ENCODE measurements around the gene WDR73. TPM values are rescaled to one million over a fixed set of nuclear protein-coding genes. Genes with fewer than 3 reads are reported as not detected.
"Not testable (repeated sequence)": the region's sequence is repeated elsewhere in the genome, so short reads cannot be mapped to it uniquely, and the experiment has no call there.

The WDR73 gene
- total and polyA plus RNA-seq, 2 donors (not counting 3 experiments of a cell fraction or from before 2014, with no cell fraction given) = 29.0 to 29.1 TPM

GRCh38 chr15:84643838-84644237 is 10.2 kb downstream of the WDR73 start:
- no peaks in the 10 kb centered on the region for H3K4me1 ChIP-seq (ENCODE audit: control insufficient read depth, extremely low read depth, insufficient read depth, low read length)
- FAIRE-seq (no peak), DNase-seq (ENCODE audit: low read depth, low spot score) (no peak)
- peaks cover 2% of the 10 kb centered on the region for H3K79me2 ChIP-seq (ENCODE audit: control insufficient read depth, insufficient read depth, low read length)
- H3K27ac ChIP-seq (ENCODE audit: insufficient read depth, low read depth, low read length) = no peak overlapping the region
- no peak overlapping the region for H3K9ac ChIP-seq (replicated peaks; ENCODE audit: extremely low read depth, insufficient read depth, low read length)
- no TSS peak for BruUV-seq (replicated peaks)
- H3K9me1 ChIP-seq (replicated peaks; ENCODE audit: control insufficient read depth, extremely low read depth, insufficient read depth, low read length) = no peaks in the 10 kb centered on the region
- TF ChIP-seq GATA2 (IDR thresholded peaks at IDR 0.05; ENCODE audit: insufficient read depth, insufficient read length, low read depth, low read length) (no peak), POLR2A (IDR thresholded peaks at IDR 0.05; ENCODE audit: low read depth, low read length) (no peak), JUN (IDR thresholded peaks at IDR 0.05; ENCODE audit: borderline replicate concordance, insufficient read depth, insufficient read length, low read depth) (no peak), EZH2 (IDR thresholded peaks at IDR 0.05; ENCODE audit: borderline replicate concordance, low read depth, low read length, severe bottlenecking) (no peak), CTCF (IDR thresholded peaks at IDR 0.05; ENCODE audit: extremely low read depth in 1 of 2, insufficient read depth in 1 of 2, low read depth in 1 of 2, low read length in 2 of 2) (no peak), POLR2AphosphoS5 (IDR thresholded peaks at IDR 0.05; ENCODE audit: insufficient read depth, low read depth, low read length) (no peak), MYC (IDR thresholded peaks at IDR 0.05; ENCODE audit: low read depth, low read length) (no peak), FOS (IDR thresholded peaks at IDR 0.05; ENCODE audit: borderline replicate concordance, insufficient read depth, low read length) (no peak)
- TF ChIP-seq, protein P1, sequence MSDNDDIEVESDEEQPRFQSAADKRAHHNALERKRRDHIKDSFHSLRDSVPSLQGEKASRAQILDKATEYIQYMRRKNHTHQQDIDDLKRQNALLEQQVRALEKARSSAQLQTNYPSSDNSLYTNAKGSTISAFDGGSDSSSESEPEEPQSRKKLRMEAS (IDR thresholded peaks at IDR 0.05; ENCODE audit: insufficient read depth, insufficient read length) = no peak
- no peaks in the 10 kb centered on the region for H4K20me1 ChIP-seq (replicated peaks; ENCODE audit: control insufficient read depth, extremely low read depth, insufficient read depth, low read length)
- no peak overlapping the region for H3K4me2 ChIP-seq (ENCODE audit: insufficient read depth, low read length)
- ChIA-PET POLR2A (no interaction called here), CTCF (interaction anchor here (0.6 to 1.5 kb wide), 2 partner anchors 10 to 116 kb away, joined by 3 to 5 read pairs; partner anchors contain the start of gene WDR73)
- no peaks in the 10 kb centered on the region for H3K9me3 ChIP-seq (replicated peaks; ENCODE audit: control insufficient read depth, insufficient read depth, low read length)
- H3K36me3 ChIP-seq (ENCODE audit: control insufficient read depth in 2 of 2, extremely low read depth in 1 of 2, insufficient read depth in 2 of 2, low read length in 2 of 2) = peaks cover 20 to 46% of the 10 kb centered on the region in 2 experiments
- no peaks in the 10 kb centered on the region for H3K27me3 ChIP-seq (ENCODE audit: control insufficient read depth in 2 of 2, insufficient read depth in 2 of 2, low read length in 2 of 2)
- H3K4me3 ChIP-seq (replicated peaks in 1 of 3; ENCODE audit: insufficient read depth in 1 of 3, low read depth in 1 of 3, low read length in 3 of 3) = no peak overlapping the region
- intact Hi-C loops (cut with micrococcal nuclease) (no loop called here), dilution Hi-C loops (cut with MboI; ENCODE audit: extremely low pct_ligation_motif_present, low sequenced_read_pairs) (no loop called here)
- no peak overlapping the region for H2AFZ ChIP-seq (ENCODE audit: low read depth, low read length)

GRCh38 chr15:84642640-84643039 is 11.4 kb downstream of the WDR73 start:
- H3K9ac ChIP-seq (replicated peaks; ENCODE audit: extremely low read depth, insufficient read depth, low read length); H3K27me3 ChIP-seq (ENCODE audit: control insufficient read depth in 2 of 2, insufficient read depth in 2 of 2, low read length in 2 of 2); H3K4me2 ChIP-seq (ENCODE audit: insufficient read depth, low read length); H3K9me3 ChIP-seq (replicated peaks; ENCODE audit: control insufficient read depth, insufficient read depth, low read length); H3K79me2 ChIP-seq (ENCODE audit: control insufficient read depth, insufficient read depth, low read length); FAIRE-seq; H3K27ac ChIP-seq (ENCODE audit: insufficient read depth, low read depth, low read length); H3K9me1 ChIP-seq (replicated peaks; ENCODE audit: control insufficient read depth, extremely low read depth, insufficient read depth, low read length); dilution Hi-C loops (cut with MboI; ENCODE audit: extremely low pct_ligation_motif_present, low sequenced_read_pairs); BruUV-seq (replicated peaks); H3K4me3 ChIP-seq (replicated peaks in 1 of 3; ENCODE audit: insufficient read depth in 1 of 3, low read depth in 1 of 3, low read length in 3 of 3); POLR2A ChIA-PET; H4K20me1 ChIP-seq (replicated peaks; ENCODE audit: control insufficient read depth, extremely low read depth, insufficient read depth, low read length); intact Hi-C loops (cut with micrococcal nuclease); DNase-seq (ENCODE audit: low read depth, low spot score); H2AFZ ChIP-seq (ENCODE audit: low read depth, low read length); H3K4me1 ChIP-seq (ENCODE audit: control insufficient read depth, extremely low read depth, insufficient read depth, low read length): not testable (repeated sequence)
- H3K36me3 ChIP-seq (ENCODE audit: control insufficient read depth in 2 of 2, extremely low read depth in 1 of 2, insufficient read depth in 2 of 2, low read length in 2 of 2) = peaks cover 8 to 38% of the 10 kb centered on the region in 2 experiments
- CTCF ChIA-PET = interaction anchor here (1.0 to 1.2 kb wide), 3 partner anchors 12 to 285 kb away, joined by 3 to 4 read pairs (median 3); partner anchors contain the start of gene WDR73

GRCh38 chr15:84641871-84642270 is 12.2 kb downstream of the WDR73 start:
- H3K36me3 ChIP-seq (ENCODE audit: control insufficient read depth in 2 of 2, extremely low read depth in 1 of 2, insufficient read depth in 2 of 2, low read length in 2 of 2) = peaks cover 7 to 33% of the 10 kb centered on the region in 2 experiments
- POLR2A ChIA-PET = not testable (repeated sequence)
- CTCF ChIA-PET = interaction anchor here (1.0 to 1.2 kb wide), 2 partner anchors 12 to 286 kb away, joined by 3 read pairs; partner anchors contain the start of gene WDR73

More at GRCh38 chr15:84641871-84642270, 12.2 kb downstream of the WDR73 start:
- H3K79me2 ChIP-seq (ENCODE audit: control insufficient read depth, insufficient read depth, low read length); H4K20me1 ChIP-seq (replicated peaks; ENCODE audit: control insufficient read depth, extremely low read depth, insufficient read depth, low read length); DNase-seq (ENCODE audit: low read depth, low spot score); H3K9me3 ChIP-seq (replicated peaks; ENCODE audit: control insufficient read depth, insufficient read depth, low read length); H3K4me3 ChIP-seq (replicated peaks in 1 of 3; ENCODE audit: insufficient read depth in 1 of 3, low read depth in 1 of 3, low read length in 3 of 3); FAIRE-seq; BruUV-seq (replicated peaks); H3K27ac ChIP-seq (ENCODE audit: insufficient read depth, low read depth, low read length); H3K27me3 ChIP-seq (ENCODE audit: control insufficient read depth in 2 of 2, insufficient read depth in 2 of 2, low read length in 2 of 2); H3K9ac ChIP-seq (replicated peaks; ENCODE audit: extremely low read depth, insufficient read depth, low read length); H3K4me1 ChIP-seq (ENCODE audit: control insufficient read depth, extremely low read depth, insufficient read depth, low read length); H3K9me1 ChIP-seq (replicated peaks; ENCODE audit: control insufficient read depth, extremely low read depth, insufficient read depth, low read length); H2AFZ ChIP-seq (ENCODE audit: low read depth, low read length); H3K4me2 ChIP-seq (ENCODE audit: insufficient read depth, low read length); intact Hi-C loops (cut with micrococcal nuclease); dilution Hi-C loops (cut with MboI; ENCODE audit: extremely low pct_ligation_motif_present, low sequenced_read_pairs): not testable (repeated sequence)
